ENCODE results near the gene BCL11B. TPM values are rescaled to one million over a fixed set of nuclear protein-coding genes. Genes with fewer than 3 reads are reported as not detected.

The BCL11B gene
- polyA plus RNA-seq, 1 donor: 0.86 TPM

DNA sequence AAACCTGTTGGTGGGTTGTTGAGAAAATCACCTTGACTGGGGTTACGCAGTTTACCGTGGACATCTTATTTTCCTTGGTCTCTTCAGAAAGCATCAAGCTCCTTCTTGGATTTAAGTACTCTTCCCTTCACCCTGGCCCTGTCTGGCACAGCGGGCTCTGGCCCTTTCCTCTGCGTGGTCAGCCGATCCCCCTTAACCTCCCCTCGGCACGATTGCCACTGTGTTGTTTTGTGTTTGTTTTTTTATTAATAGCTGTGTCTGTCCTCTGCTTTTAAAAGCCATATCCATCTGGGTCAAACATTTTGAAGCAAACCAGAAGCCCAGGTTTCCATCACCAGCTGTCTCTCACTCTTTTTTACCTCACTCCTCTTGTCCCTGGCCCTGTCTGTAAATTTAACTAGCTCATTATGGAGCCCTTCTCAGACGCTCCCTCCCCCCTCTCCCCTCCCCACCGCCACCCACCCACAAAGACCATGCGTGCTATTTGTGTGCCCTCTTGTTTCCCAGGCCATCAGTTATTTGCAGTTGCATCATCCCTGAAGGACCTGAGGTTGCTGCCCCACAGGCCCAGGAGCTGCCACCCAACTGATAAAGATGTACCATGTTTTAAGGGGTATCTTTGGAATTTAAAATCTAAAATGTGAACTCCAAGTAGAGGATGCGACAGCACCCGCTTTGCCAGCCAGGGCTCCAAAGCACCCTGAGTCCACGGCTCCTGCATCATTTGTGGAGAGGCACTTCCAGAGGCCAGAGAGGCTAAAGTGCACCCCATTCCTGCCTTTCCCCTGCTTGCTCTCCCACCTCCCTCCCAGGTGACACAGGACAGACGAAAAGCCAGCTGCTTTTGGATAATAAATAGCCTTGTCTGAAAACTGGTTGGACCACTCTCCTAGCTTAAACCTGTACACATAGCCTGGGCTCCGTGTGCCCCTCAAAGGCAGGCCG, 3.9 kb downstream of the BCL11B start:
- no peak for DNase-seq (ENCODE audit: low read depth)

DNA sequence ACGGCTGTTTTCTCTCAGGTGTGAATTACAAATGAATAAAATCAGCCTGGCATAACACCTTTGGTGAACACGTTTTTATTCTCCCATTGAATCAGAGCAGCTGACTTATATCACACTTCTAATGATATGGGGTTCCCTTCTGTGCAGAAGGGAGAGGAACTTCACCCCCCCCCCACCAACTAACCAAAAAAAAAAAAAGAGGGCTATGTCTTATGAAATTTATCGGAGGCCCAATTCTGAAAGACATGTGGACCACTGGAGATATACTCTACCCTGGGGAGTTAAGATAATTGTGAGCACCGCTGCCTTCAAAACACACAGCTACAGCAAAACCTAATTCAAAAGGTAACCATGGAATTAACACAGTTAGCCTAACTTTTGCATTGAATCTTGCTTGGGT, 4.6 kb downstream of the BCL11B start:
- DNase-seq (ENCODE audit: low read depth): no peak

DNA sequence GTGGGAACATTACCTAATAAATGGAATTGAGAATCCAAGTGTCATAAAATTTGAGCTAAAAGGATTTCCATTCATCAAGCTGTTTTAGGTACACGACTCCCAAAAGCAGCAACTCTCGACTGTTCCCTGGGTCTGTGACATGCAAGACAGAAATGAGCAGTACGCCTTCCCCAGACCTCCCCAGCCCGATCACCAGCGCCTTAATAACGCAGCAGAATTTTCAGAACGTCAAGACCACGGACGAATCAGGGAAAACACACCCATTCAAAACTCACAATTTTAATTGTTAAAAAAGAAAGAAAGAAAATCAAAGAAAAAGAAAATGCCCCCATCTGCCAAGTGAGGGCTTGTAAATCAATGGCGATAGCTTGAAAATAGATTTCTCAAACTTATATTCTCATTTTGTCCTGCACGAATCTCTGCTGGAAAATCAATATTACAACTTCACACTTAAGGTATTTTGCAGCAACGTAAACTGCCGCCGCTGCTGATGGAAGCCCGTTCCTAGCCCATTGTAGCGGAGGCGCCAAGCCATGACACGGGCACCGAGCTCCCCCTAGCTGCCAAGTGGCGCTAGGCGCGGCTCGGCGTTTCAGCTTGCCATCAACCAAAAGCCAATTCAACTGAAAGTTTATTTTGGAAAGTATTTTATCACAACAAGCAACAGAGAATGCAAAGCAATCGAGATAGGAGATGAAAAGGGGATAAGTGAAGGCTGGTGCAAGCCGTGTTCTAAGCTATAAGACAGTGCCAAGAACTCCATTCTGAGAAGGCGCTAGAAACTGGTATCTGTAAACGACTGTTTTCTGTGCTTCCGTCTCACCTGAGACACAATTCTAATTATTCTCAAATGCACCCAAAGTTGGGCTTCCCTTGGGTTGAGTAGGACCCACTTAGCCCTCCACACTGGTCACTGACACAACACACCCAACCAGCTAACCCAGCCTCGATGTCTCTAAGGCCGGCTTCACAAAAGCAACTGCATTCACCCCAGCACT, 5.5 kb downstream of the BCL11B start:
- DNase-seq (ENCODE audit: low read depth): peak; percentile 34

DNA sequence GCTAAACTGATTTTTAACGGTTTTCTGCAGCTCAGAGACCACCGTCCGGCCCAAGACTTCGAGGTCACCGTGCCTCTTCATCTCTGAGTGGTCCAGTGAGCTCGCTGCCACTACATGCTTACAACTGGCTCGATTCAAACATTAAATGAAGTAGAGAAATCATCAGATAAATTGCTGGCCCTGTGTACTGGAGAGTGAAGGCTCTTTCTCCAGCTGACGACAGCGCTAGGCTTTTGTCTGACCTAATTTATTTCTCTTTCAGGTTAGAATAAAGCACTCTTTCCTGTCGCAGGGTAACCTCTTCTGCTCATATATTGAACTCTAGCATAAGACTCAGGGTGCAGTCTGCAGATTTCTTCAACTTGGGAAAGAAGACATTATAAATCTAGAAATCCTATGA, 6.4 kb downstream of the BCL11B start:
- no peak for DNase-seq (ENCODE audit: low read depth)

DNA sequence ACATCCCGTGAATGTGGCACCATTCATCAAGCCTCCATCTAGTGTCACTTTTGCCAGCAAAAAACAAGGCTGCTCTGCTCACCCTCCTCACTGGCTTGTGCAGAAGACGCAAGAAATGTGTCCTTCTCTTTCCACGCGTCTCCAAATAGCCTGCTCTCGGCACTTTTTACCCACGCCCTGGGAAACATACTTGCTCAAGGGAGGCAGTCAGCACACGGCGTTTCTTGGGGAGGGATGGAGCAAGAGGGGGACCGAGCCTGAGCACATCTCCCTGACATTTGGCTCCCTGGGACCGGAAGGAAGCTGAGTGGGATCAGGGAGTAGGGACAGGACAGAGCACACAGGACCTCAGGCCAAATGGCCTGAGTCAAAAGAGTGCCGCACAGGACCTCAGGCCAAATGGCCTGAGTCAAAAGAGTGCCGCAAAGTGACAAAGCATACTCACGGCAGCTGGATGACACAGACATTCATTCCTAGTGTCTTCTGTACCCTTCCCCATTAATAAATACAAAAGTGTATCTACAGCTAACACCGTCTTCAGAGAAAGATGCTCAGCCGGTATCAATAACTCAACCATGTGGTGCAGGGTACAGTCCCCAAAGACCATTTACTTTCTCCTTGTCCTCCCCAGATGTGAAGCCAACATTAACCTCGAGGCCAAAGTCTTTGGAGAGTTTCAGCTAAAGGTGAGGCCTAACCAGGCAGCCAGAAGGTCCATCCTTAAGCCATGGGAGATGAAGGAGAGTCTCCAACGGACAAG, 7.1 kb downstream of the BCL11B start:
- no peak for DNase-seq (ENCODE audit: low read depth)

DNA sequence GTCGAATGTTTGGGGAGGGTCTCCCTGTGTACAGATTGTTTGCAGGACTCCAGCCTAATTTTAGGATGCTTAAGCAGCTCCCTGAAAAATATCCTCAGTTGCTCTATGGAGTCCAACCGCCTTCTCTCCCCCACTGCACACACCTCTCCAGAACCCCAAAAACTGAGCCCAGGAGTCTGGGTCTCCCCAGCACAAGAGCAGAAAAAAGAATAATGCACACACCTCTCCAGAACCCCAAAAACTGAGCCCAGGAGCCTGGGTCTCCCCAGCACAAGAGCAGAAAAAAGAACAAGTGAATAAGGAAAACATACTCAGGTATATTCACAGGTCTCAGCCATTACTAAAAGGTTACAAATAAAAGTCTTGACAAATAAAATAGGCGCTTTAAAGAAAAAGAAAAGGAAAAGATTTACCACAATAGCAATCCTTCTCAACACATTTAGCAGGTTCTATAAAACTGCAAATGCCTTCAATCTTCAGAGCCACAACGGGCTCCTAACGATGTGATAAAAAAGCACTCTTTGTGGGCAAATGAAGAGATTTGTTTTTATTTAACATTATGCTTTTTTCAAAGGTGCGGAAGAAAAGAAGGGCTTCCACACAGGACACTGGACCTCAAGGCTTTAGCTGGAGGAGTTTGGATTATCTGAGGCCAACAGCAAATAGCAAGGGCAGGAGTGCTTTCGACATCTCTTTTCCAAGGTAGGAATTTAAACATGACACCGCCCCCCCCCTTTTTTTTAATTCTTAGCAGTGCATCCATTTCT, 8.2 kb downstream of the BCL11B start:
- DNase-seq (ENCODE audit: low read depth): no peak

DNA sequence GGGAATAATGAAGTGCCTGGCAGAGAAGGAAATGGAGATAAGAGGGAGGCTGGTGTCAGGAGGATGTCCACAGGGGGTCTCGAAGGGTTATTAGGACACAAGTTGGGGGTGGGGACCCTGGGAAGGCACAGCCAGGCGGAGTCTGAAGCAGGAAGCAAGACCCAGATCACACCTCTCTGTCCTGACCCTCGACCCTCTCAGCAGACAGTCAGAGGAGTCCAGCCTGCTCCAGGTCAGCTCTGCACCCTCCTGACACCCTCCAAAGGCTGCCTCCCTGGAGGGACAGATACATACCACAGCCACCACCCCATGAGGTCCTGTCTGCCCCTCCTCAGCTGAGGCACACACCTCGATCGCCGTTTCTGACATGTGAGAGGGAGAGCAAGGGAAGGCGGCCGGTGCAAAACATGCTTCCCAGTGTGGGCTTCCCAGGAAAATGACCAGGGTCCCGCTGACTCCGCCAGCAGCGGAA, 9.0 kb downstream of the BCL11B start:
- no peak for DNase-seq (ENCODE audit: low read depth)

DNA sequence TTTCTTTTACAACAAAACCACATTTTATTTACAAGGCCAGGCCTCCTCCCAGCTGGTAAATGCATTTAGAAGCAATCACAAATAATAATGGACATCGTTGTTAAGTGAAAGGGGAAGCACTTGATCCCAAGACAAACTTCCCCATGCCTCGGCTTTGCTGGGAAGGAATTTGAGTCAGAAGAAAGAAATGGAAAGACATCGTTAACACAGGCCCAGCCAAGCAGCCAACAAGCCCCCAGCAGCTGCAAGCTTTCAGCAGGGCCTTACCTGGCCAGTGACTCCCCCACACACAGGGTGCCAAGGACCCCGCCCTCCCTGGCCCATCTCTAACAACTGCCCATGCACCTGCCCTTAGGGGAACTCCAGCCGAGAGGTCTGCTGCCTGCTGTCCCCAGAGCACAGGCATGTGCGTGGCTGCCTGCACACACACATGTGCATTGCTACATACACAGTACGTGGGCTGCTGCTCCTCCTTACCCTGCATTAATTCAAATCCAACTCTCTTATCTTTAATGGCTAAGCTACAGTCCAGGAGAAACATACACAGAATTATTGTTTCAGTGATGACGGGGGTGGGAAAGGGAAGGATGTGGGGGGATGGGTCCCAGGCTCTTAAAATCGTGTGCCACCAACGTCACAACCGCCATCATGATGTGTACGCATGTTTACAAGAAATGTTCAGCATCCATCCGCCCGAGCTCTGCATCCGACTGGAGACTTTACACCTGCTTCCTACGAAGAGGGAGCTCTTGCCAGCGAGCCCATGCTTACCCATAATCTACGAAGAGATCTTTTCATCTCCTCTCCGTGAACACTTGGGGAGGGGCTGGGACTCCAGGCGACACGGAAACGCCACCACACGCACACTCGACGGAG, 9.8 kb downstream of the BCL11B start:
- no peak for DNase-seq (ENCODE audit: low read depth)

DNA sequence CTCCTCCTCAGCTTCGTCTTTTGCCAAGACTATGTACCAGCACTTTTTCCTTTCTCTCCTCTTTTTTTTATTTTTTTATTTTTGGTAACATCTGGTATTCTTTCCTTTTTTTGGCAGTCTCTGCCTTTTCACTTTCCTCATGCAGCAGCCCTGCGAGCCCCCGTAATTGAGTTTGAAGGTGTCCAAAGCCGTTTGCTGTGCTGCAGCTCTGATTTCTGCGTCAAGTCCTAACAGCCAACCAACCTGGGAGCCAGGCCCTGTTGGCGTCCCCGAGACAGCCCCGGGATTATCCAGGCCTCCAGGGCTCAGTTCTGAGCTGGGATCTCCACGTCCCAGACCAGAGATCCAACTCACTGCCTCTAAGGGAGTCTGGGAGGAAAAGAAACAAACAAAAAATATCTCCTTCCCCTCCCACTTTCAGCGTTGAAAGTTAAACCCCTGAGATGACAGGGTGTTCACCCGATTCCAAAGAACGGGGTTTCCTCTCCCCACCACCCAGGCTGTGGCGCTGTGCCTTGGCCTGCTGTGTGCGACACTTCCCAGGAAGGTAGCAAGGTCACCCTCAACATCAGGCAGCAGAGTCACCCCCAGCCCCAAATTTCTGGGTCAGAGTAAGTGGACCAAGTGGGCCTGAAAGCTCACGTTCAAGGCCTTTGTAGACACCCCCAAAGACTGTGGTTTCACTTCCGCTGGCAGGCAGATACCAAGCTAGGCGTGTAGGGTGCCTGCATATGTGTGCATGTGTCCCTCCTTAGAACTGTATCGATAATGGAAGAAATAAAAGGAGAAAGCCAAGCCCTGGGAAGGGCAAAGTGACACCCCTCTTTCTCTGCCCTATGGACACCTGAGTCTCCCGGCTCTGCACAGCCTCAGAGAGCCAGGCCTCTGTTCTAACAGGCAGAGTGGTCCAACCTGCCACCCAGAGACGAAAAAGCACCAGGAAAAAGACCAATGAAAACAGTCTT, 11.1 kb downstream of the BCL11B start:
- no peak for DNase-seq (ENCODE audit: low read depth)

DNA sequence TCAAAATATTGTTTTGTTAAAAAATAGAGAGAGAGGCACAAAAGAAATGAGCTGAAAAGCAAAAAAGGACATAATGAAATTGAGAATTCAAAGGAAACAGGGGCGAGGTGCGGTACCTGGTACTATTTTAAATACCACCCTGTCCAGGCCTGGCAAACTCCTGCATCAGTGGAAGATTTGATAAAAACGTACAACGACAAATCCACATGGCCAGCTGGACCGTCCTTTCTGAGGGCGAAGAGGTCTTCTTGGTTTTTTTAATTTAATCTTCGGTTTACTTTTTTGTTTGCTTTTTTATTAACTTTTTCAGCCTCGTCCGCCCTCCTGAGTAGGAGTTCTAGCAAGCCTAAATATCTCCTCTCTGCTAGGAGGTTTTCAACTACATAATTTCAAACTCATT, 11.9 kb downstream of the BCL11B start:
- DNase-seq (ENCODE audit: low read depth): no peak

DNA sequence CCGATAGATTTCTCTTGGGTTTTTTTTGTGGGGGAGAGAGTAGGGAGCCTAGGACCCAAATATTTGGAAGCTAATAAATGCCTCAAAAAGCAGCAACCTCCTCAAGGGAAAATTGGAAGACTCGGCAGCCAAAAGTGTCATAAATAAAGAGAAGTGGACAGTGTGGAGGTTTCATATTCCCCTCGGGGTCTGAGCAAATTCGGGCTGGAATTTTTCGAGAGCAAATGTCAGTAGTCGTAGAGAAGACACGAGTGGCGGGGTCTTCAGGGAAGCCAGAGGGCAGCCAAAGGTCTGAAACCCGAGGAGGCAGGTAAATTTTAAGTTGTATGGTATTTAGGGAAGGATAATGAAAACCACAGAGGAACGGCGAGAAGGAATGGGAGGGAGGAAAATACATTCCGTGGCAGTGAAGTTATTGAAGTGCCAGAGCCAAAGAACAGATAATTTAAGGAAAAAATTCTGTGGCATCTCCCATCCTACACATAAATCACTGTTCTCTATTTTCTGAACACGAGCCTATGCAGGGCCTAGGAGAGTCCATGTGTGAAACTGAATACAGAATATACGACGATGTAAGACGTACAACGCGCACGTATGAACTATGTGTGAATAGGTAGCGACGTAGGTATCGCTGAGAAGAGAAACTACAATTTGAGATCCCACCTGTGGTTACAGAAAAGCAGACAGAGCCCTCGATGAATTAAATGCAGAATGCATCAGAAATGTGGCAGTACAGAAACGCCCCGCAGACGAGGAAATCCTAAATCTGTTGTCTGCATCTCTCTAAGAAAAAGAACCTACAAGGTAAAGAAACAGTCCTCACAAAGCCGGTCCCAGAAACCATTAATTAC, 12.9 kb downstream of the BCL11B start:
- DNase-seq (ENCODE audit: low read depth): no peak

DNA sequence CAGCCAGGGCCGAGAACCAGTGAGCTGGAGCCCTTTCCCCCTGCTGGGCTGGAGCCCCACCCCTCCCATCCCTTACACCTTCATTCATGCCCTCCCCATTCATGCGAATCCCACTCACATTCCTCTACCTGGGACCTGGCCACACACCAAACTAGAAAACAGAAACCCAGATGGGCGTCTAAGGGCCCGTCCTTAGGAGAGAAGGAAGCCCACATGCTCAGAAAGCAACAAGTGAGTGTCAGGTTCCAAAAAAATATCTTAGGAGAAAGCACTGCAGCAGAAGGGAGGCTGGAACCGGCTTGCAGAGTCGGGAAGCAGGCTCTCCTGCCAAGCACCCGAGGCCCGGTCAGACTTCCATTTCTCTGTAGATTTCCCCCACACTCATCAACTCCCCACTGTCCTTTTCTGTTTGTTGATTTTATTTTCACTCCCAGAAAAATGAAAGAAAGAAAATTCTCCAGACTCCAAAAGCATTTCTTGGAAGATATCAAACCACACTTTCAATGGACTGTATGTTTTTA, 13.6 kb downstream of the BCL11B start:
- no peak for DNase-seq (ENCODE audit: low read depth)

DNA sequence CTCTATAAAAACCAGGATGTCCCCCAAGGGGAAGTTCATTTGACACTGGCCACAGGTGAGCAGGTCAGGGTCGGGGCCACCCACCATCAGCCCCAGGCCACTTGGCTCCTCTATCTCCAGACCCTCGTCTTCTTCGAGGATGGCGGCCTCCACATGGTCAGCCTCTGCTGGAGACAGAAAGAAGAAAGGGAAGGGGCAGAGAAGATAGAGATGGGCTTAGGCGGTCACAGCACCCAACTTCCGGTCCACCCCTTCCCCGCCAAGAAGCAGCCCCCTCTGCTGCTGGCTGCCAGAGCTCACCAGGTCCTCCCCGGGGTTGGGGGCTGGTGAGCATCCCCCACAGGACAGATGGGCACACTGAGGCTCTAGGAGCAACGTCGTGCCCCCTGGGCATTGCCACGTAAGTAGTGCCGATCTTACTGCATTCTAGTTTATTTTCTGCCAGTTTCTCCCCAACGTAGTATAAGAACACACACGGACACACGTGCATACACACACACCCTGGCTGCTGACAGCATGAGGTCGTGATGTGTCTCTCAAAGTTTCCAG, 14.2 kb downstream of the BCL11B start:
- no peak for DNase-seq (ENCODE audit: low read depth)

DNA sequence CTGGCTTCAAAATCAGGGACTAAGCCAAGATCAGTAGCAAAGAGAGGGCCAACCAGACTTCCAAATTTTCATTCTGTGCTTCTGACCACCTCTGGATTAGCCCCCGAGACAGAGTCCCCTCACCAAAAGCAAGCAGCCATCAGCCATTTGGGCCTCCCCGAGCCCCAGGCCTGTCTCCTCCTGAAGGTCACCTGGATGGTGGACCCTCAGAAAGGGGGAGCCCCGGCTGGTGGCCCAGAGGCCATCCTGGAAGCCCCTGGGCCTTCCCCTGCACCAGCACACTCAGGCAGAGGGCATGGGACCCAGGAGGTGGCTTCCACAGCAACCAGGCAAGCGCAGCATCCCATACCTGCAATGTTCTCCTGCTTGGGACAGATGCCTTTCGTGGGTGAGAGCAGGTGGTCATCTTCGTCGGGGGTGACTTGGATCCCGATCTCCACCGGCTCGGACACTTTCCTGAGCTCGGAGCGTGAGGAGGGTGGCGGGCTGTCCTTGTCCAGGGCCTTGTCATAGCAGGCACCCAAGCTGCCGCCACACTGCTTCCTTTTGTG, 14.8 kb downstream of the BCL11B start:
- DNase-seq (ENCODE audit: low read depth): no peak

DNA sequence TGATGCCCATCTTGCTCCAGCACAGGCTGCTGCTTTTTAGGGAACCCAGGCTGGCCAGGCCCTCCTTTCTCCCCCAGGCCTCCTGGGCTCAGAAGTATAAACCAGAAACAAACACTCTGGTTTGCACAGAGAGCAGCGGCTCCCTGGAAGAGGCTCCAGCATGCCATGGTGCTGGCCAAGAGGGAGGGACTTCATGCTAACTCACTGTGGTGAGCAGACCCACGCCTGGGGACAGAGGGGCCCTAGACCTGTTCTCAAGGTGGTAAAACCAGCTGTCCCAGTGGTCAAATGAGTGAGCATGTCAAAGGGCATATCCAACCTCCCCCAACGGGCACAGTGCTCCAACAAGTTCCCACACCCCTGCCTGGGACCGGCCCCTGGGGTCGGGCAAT, 15.5 kb downstream of the BCL11B start:
- DNase-seq (ENCODE audit: low read depth): no peak

DNA sequence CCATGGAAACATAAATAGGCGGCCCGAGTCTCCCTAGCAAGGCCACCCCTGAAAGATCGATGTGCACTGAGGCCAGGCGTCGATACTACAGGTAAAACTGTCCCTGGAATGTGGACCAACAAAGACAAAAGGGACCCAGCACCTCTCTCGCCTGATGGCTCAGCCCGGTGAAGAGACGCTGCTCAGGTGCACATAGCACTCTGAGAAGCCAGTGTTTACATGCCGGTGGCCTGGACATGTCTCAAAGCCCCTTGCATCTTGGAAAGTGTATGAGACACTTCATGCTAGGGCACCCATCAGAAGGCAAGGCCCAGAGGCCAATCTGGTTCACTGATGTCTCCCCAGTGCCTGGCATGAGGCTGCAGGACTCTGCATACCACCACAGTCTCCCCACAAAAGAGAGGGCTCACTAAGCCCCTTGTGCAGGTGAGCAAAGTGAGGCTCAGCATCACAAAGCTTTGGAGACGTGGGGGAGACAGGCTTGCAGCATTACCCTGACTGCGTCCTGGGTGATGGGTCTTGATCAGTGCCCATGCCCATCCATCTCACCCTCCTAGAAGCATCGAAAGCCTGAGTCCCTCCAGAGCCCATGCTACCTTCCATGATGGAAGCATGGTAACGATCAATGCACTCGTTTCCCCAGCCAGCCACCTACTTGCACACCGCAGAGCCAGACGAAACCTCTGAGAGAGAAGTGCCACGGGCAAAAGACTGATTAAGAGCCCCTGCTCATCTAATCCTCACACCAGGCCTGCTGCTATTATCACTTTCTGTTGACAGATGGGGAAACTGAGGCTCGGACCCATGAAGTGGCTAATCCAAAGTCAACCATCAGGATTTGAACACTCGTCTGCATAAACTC, 16.1 kb downstream of the BCL11B start:
- DNase-seq (ENCODE audit: low read depth): no peak

All from forelimb muscle (tissue), 1 donor.